ENCODE data around the gene ASB5. TPM values are rescaled to one million over a fixed set of nuclear protein-coding genes. Genes with fewer than 3 reads are reported as not detected.
A peak's percentile ranks its signal among the peaks of the same experiment; 100 is the strongest.

The ASB5 gene
- total and polyA plus RNA-seq, 9 of the 15 experiments (the other 6 are each of a cell fraction or from before 2014, with no cell fraction given), result not detected

DNA sequence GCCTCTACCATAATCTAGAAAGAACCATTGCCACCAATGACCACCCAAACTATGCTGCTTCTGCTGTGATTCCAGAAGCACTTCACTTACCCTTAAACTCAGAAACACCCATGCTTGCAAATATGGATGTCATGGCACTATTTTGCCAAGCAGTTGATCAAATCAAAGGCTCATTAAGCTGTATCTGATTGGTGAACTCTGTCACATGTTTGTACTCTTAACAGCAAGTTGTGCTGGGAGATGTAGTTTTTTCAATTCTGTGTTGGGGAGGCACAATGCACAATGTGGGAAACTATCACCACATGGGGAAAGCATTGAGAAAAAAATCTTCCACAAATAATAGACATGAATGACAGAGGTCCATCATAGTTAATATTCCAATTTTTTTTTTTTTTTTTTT, 31.5 kb upstream of the ASB5 start:
- POLR2A ChIA-PET, result no interaction called here
- Histone ChIP-seq H3K79me2 (ENCODE audit: control insufficient read depth, insufficient read depth, low read length) (no peaks in the 10 kb centered on the region), H3K9ac (ENCODE audit: insufficient read depth in 1 of 2, low read depth in 2 of 2, low read length in 2 of 2) (no peak overlapping the region), H4K20me1 (replicated peaks; ENCODE audit: control insufficient read depth, insufficient read depth, low read length) (no peaks in the 10 kb centered on the region), H3K4me3 (no peak overlapping the region), H3K4me2 (ENCODE audit: insufficient read depth, low read length) (no peak overlapping the region), H2AFZ (ENCODE audit: low read depth, low read length) (no peak overlapping the region), H3K27ac (ENCODE audit: extremely low read depth, low read depth, low read length) (no peak overlapping the region), H3K36me3 (ENCODE audit: control insufficient read depth, insufficient read depth, low read length) (no peaks in the 10 kb centered on the region), H3K4me1 (replicated peaks in 1 of 2; ENCODE audit: control insufficient read depth in 2 of 2, insufficient read depth in 2 of 2, low read length in 2 of 2) (no peaks in the 10 kb centered on the region; a peak in 1 of 5 replicates), H3K27me3 (ENCODE audit: control insufficient read depth in 2 of 2, insufficient read depth in 2 of 2, low read length in 2 of 2) (no peaks in the 10 kb centered on the region), H3K9me3 (replicated peaks; ENCODE audit: control insufficient read depth, insufficient read depth, low read depth, low read length) (no peaks in the 10 kb centered on the region), H3K9me1 (ENCODE audit: control insufficient read depth, insufficient read depth, low read length) (no peaks in the 10 kb centered on the region)
- in situ Hi-C loops (cut with MboI) (no loop called here), intact Hi-C loops (cut with micrococcal nuclease) (no loop called here)
- DNase-seq (ENCODE audit: extremely low read depth in 1 of 4, low spot score in 3 of 4) (no peak), ATAC-seq (peak; percentile 72), FAIRE-seq (no peak)
- CTCF ChIA-PET (ENCODE audit: low intra/inter-chr PET ratio), result no interaction called here
- TF ChIP-seq HCFC1 (IDR thresholded peaks at IDR 0.05; ENCODE audit: low read depth, low read length) (0 out of 2 replicates have a peak, but pooled peaks have one; percentile 37), ZNF143 (CRISPR knock-in tag; IDR thresholded peaks at IDR 0.05) (peak; percentile 46; the same call in 1 of the 2 replicates), SIX5 (IDR thresholded peaks at IDR 0.05; ENCODE audit: borderline replicate concordance in 1 of 2, insufficient read depth in 1 of 2, low read depth in 1 of 2, low read length in 2 of 2) (peak in 1 of 2 experiments; percentile 20; a peak in 1 of 4 replicates), RFX7 (CRISPR knock-in tag; IDR thresholded peaks at IDR 0.05) (no peak)
- TF ChIP-seq, protein P1, sequence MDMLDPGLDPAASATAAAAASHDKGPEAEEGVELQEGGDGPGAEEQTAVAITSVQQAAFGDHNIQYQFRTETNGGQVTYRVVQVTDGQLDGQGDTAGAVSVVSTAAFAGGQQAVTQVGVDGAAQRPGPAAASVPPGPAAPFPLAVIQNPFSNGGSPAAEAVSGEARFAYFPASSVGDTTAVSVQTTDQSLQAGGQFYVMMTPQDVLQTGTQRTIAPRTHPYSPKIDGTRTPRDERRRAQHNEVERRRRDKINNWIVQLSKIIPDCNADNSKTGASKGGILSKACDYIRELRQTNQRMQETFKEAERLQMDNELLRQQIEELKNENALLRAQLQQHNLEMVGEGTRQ (CRISPR knock-in tag; IDR thresholded peaks at IDR 0.05), result peak; percentile 54; the same call in 1 of the 2 replicates
- no TSS peak for BruUV-seq (replicated peaks)

DNA sequence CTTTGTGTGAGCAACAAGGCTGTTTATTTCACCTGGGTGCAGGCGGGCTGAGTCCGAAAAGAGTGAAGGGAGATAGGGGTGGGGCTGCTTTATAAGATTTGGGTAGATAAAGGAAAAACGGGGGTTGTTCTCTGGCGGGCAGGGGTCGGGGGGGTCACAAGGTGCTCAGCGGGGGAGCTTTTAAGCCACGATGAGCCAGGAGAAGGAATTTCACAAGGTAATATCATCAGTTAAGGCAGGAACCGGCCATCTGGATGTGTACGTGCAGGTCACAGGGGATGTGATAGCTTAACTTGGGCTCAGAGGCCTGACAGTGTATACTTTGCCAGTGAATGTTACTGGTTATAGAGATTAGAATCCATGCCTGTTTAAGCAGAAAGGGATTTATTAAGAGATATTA, 31.0 kb upstream of the ASB5 start:
- no peaks in the 10 kb centered on the region for H3K27me3 ChIP-seq (ENCODE audit: control insufficient read depth in 2 of 2, insufficient read depth in 2 of 2, low read length in 2 of 2)
- intact Hi-C loops (cut with micrococcal nuclease) (no loop called here), in situ Hi-C loops (cut with MboI) (no loop called here)
- no peaks in the 10 kb centered on the region for H3K36me3 ChIP-seq (ENCODE audit: control insufficient read depth, insufficient read depth, low read length)
- H3K9me3 ChIP-seq (replicated peaks; ENCODE audit: control insufficient read depth, insufficient read depth, low read depth, low read length), result no peaks in the 10 kb centered on the region
- no peak overlapping the region for H2AFZ ChIP-seq (ENCODE audit: low read depth, low read length)
- H3K4me2 ChIP-seq (ENCODE audit: insufficient read depth, low read length), result no peak overlapping the region
- WGBS (ENCODE audit: insufficient coverage, low coverage, missing lambda C conversion rate), result 44% methylated on average over 3 of the region's 9 CpGs
- no peak for ATAC-seq
- TF ChIP-seq POLR2AphosphoS5 (IDR thresholded peaks at IDR 0.05; ENCODE audit: control insufficient read depth, insufficient read depth, low read depth, low read length) (no peak), ELF2 (CRISPR knock-in tag; IDR thresholded peaks at IDR 0.05) (no peak), HEY1 (CRISPR knock-in tag; IDR thresholded peaks at IDR 0.05; ENCODE audit: borderline replicate concordance) (no peak), DEAF1 (CRISPR knock-in tag; IDR thresholded peaks at IDR 0.05) (no peak), MED1 (CRISPR knock-in tag; IDR thresholded peaks at IDR 0.05; ENCODE audit: borderline replicate concordance) (no peak)
- TF ChIP-seq, protein P2, sequence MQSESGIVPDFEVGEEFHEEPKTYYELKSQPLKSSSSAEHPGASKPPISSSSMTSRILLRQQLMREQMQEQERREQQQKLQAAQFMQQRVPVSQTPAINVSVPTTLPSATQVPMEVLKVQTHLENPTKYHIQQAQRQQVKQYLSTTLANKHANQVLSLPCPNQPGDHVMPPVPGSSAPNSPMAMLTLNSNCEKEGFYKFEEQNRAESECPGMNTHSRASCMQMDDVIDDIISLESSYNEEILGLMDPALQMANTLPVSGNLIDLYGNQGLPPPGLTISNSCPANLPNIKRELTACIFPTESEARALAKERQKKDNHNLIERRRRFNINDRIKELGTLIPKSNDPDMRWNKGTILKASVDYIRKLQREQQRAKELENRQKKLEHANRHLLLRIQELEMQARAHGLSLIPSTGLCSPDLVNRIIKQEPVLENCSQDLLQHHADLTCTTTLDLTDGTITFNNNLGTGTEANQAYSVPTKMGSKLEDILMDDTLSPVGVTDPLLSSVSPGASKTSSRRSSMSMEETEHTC (IDR thresholded peaks at IDR 0.05), result no peak
- no peaks in the 10 kb centered on the region for H4K20me1 ChIP-seq (replicated peaks; ENCODE audit: control insufficient read depth, insufficient read depth, low read length)
- no peak for DNase-seq (ENCODE audit: extremely low read depth in 1 of 4, low spot score in 3 of 4)
- no peak for FAIRE-seq
- no peaks in the 10 kb centered on the region for H3K79me2 ChIP-seq (ENCODE audit: control insufficient read depth, insufficient read depth, low read length)
- no peak overlapping the region for H3K9ac ChIP-seq (ENCODE audit: insufficient read depth in 1 of 2, low read depth in 2 of 2, low read length in 2 of 2)
- H3K9me1 ChIP-seq (ENCODE audit: control insufficient read depth, insufficient read depth, low read length), result no peaks in the 10 kb centered on the region
- no peak overlapping the region for H3K4me3 ChIP-seq
- H3K4me1 ChIP-seq (replicated peaks in 1 of 2; ENCODE audit: control insufficient read depth in 2 of 2, insufficient read depth in 2 of 2, low read length in 2 of 2), result no peaks in the 10 kb centered on the region; a peak in 1 of 5 replicates
- no peak overlapping the region for H3K27ac ChIP-seq (ENCODE audit: extremely low read depth, low read depth, low read length)
- CTCF ChIA-PET (ENCODE audit: low intra/inter-chr PET ratio), result no interaction called here
- POLR2A ChIA-PET, result no interaction called here
- no TSS peak for BruUV-seq (replicated peaks)
